ENCODE results near the gene GPR171. TPM values are rescaled to one million over a fixed set of nuclear protein-coding genes. Genes with fewer than 3 reads are reported as not detected.

The GPR171 gene
- total RNA-seq, 1 donor from 2014 or later, result 0.35 TPM

GRCh38 chr3:151204530-151205402 is 1.8 kb upstream of the GPR171 start:
- H3K27ac Mint-ChIP-seq, result no peak overlapping the region
- no peak overlapping the region for H3K4me3 Mint-ChIP-seq
- peaks cover 3% of the 10 kb centered on the region for H3K4me1 Mint-ChIP-seq
- no peaks in the 10 kb centered on the region for H3K36me3 Mint-ChIP-seq (ENCODE audit: low read depth)
- no peak for ATAC-seq (ENCODE audit: low read depth)
- POLR2A ChIA-PET, result no interaction called here
- H3K9me3 Mint-ChIP-seq, result no peaks in the 10 kb centered on the region
- TF ChIP-seq, protein P1, sequence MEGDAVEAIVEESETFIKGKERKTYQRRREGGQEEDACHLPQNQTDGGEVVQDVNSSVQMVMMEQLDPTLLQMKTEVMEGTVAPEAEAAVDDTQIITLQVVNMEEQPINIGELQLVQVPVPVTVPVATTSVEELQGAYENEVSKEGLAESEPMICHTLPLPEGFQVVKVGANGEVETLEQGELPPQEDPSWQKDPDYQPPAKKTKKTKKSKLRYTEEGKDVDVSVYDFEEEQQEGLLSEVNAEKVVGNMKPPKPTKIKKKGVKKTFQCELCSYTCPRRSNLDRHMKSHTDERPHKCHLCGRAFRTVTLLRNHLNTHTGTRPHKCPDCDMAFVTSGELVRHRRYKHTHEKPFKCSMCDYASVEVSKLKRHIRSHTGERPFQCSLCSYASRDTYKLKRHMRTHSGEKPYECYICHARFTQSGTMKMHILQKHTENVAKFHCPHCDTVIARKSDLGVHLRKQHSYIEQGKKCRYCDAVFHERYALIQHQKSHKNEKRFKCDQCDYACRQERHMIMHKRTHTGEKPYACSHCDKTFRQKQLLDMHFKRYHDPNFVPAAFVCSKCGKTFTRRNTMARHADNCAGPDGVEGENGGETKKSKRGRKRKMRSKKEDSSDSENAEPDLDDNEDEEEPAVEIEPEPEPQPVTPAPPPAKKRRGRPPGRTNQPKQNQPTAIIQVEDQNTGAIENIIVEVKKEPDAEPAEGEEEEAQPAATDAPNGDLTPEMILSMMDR (IDR thresholded peaks at IDR 0.05), result no peak
- intact Hi-C loops (cut with micrococcal nuclease), result no loop called here
- CTCF ChIA-PET, result interaction anchor here (1.0 kb wide), 1 partner anchor 122 kb away, joined by 3 read pairs; no protein-coding TSS in a partner anchor
- DNase-seq, result no peak
- H3K27me3 Mint-ChIP-seq, result no peaks in the 10 kb centered on the region

GRCh38 chr3:151201051-151201730 is 1.8 kb downstream of the GPR171 start:
- no peak for DNase-seq
- ATAC-seq (ENCODE audit: low read depth), result no peak
- Mint-ChIP-seq H3K36me3 (ENCODE audit: low read depth) (no peaks in the 10 kb centered on the region), H3K4me1 (peaks cover 3% of the 10 kb centered on the region), H3K27me3 (no peaks in the 10 kb centered on the region), H3K27ac (no peak overlapping the region), H3K4me3 (no peak overlapping the region), H3K9me3 (no peaks in the 10 kb centered on the region)
- TF ChIP-seq, protein P1 (IDR thresholded peaks at IDR 0.05), result no peak
- intact Hi-C loops (cut with micrococcal nuclease), result no loop called here
- ChIA-PET CTCF (interaction anchor here (1.1 to 1.5 kb wide), 2 partner anchors 27 to 33 kb away, joined by 4 to 6 read pairs; no protein-coding TSS in a partner anchor), POLR2A (interaction anchor here (0.6 to 1.2 kb wide), 2 partner anchors 10 to 66 kb away, joined by 3 read pairs; no protein-coding TSS in a partner anchor)

DNA sequence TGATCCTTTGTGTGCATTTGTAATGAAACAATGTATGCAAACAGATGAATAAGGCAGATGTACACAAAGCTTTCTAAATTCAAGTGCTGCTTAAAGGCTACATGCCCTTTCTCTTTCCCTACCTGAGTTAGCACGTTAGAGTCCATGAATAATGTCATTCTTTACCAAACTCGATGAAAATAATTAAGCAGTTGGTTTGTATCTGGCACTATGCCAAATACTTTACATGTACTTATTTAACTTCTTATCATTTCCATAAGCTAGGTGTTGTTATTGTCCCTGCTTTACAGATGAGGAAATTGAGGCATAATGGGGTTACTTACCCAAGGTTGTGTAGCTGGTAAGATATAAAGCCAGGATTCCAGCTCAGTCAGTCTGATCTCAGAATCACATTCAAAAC is 2.4 kb downstream of the GPR171 start:
- Mint-ChIP-seq H3K36me3 (ENCODE audit: low read depth) (no peaks in the 10 kb centered on the region), H3K4me1 (peaks cover 3% of the 10 kb centered on the region), H3K4me3 (no peak overlapping the region), H3K9me3 (no peaks in the 10 kb centered on the region), H3K27me3 (no peaks in the 10 kb centered on the region), H3K27ac (no peak overlapping the region)
- ChIA-PET CTCF (interaction anchor here (1.1 to 1.5 kb wide), 2 partner anchors 28 to 32 kb away, joined by 4 to 6 read pairs; no protein-coding TSS in a partner anchor), POLR2A (interaction anchor here (1.2 kb wide), 1 partner anchor 10 kb away, joined by 3 read pairs; no protein-coding TSS in a partner anchor)
- DNase-seq, result no peak
- intact Hi-C loops (cut with micrococcal nuclease), result no loop called here
- TF ChIP-seq, protein P1 (IDR thresholded peaks at IDR 0.05), result no peak
- no peak for ATAC-seq (ENCODE audit: low read depth)

GRCh38 chr3:151199554-151200438 is 3.2 kb downstream of the GPR171 start:
- Mint-ChIP-seq H3K4me1 (peaks cover 3% of the 10 kb centered on the region), H3K4me3 (no peak overlapping the region), H3K27me3 (no peaks in the 10 kb centered on the region), H3K36me3 (ENCODE audit: low read depth) (no peaks in the 10 kb centered on the region), H3K9me3 (no peaks in the 10 kb centered on the region), H3K27ac (no peak overlapping the region)
- ATAC-seq (ENCODE audit: low read depth) (no peak), DNase-seq (no peak)
- TF ChIP-seq, protein P1 (IDR thresholded peaks at IDR 0.05), result no peak
- ChIA-PET POLR2A (no interaction called here), CTCF (interaction anchor here (1.5 kb wide), 1 partner anchor 28 kb away, joined by 6 read pairs; no protein-coding TSS in a partner anchor)
- intact Hi-C loops (cut with micrococcal nuclease), result no loop called here

Measured in activated B cell treated with CpG ODN at 0.5 μM for 24 hours (primary cell).